Brain microvascular endothelial cell (primary cell): ENCODE results near the gene CASP2.

Experiments
- DNase-seq: peaks from one replicate; pipeline ENCODE4 v3.0.0-alpha.2; 2020
- H3K27ac ChIP-seq: fragments of 250-450 bp; sonication (Bioruptor Pico); 2 replicates; pipeline ENCODE4 v1.5.1; 2020; ENCODE audit warnings: mild to moderate bottlenecking, moderate library complexity
- H3K27me3 ChIP-seq: fragments of 250-450 bp; sonication (Bioruptor Pico); replicated peaks from 2 replicates; pipeline ENCODE4 v1.5.1; 2020; ENCODE audit warnings: mild to moderate bottlenecking
- H3K36me3 ChIP-seq: fragments of 250-450 bp; sonication (Bioruptor Pico); replicated peaks from 2 replicates; pipeline ENCODE4 v1.5.1; 2020; ENCODE audit warnings: mild to moderate bottlenecking
- H3K4me3 ChIP-seq: 2 replicates; pipeline ENCODE4 v1.5.1; 2011; ENCODE audit warnings: low read depth, mild to moderate bottlenecking, control low read depth, low read length, moderate library complexity
- CTCF ChIP-seq: IDR thresholded peaks from 2 replicates; pipeline ENCODE4 v1.5.1; 2011; ENCODE audit warnings: low read depth, mild to moderate bottlenecking, moderate library complexity, low read length, control low read depth, inconsistent platforms; ENCODE audit errors: missing control alignments
- in situ Hi-C: cut with HindIII; loops from 2 replicates; pipeline ENCODE4 v1.10.0; 2017; ENCODE audit warnings: low sequenced_read_pairs, low pct_ligation_motif_present

The CASP2 gene

GRCh38 chr7:143280566-143280965 lies 7.6 kb upstream of the CASP2 start:
- Histone ChIP-seq H3K27ac (no peak overlapping the region), H3K4me3 (no peak overlapping the region), H3K36me3 (no peaks in the 10 kb centered on the region), H3K27me3 (no peaks in the 10 kb centered on the region)
- no peak for TF ChIP-seq CTCF
- no peak for DNase-seq
- in situ Hi-C loops, result no loop called here

GRCh38 chr7:143281529-143281928 lies 6.6 kb upstream of the CASP2 start:
- H3K4me3 ChIP-seq, result no peak overlapping the region
- no peaks in the 10 kb centered on the region for H3K27me3 ChIP-seq
- no peak overlapping the region for H3K27ac ChIP-seq
- TF ChIP-seq CTCF, result no peak
- DNase-seq, result no peak
- no peaks in the 10 kb centered on the region for H3K36me3 ChIP-seq
- in situ Hi-C loops, result no loop called here

GRCh38 chr7:143282124-143282523 lies 6.0 kb upstream of the CASP2 start:
- no peaks in the 10 kb centered on the region for H3K36me3 ChIP-seq
- no peak overlapping the region for H3K4me3 ChIP-seq
- in situ Hi-C loops, result no loop called here
- no peak for DNase-seq
- no peak overlapping the region for H3K27ac ChIP-seq
- H3K27me3 ChIP-seq, result no peaks in the 10 kb centered on the region
- no peak for TF ChIP-seq CTCF

GRCh38 chr7:143283381-143283780 lies 4.8 kb upstream of the CASP2 start:
- in situ Hi-C loops, result no loop called here
- DNase-seq, result no peak
- no peak for TF ChIP-seq CTCF
- H3K27ac ChIP-seq, result no peak overlapping the region
- H3K4me3 ChIP-seq, result no peak overlapping the region
- no peaks in the 10 kb centered on the region for H3K36me3 ChIP-seq
- no peaks in the 10 kb centered on the region for H3K27me3 ChIP-seq

- TF ChIP-seq CTCF, result no peak
- Histone ChIP-seq H3K27ac (no peak within 1 kb of the TSS), H3K4me3 (no peak within 1 kb of the TSS), H3K36me3 (no peaks in the 10 kb centered on the region), H3K27me3 (no peaks in the 10 kb centered on the region)
- in situ Hi-C loops, result no loop called here
- no peak for DNase-seq
These were observed 3.3 kb upstream of the CASP2 start, which contains the start of gene TMEM139 for GRCh38 chr7:143284591-143285469. TSS of gene TMEM139 (plus strand) at chr7:143284958. CDS start at chr7:143285958, 1,000 bp downstream.

- no peak for DNase-seq
- Histone ChIP-seq H3K27me3 (no peaks in the 10 kb centered on the region), H3K27ac (no peak overlapping the region), H3K36me3 (no peaks in the 10 kb centered on the region), H3K4me3 (no peak overlapping the region)
- no peak for TF ChIP-seq CTCF
- in situ Hi-C loops, result no loop called here
These were observed 2.7 kb upstream of the CASP2 start for GRCh38 chr7:143285470-143285778.
